Endodermal cell (in vitro differentiated cells): ENCODE measurements around the gene SPRR4. TPM values are rescaled to one million over a fixed set of nuclear protein-coding genes. Genes with fewer than 3 reads are reported as not detected.

Source experiments
- DNase-seq: peaks from one replicate; pipeline ENCODE4 v3.0.0-alpha.2; 2017
- H3K27ac ChIP-seq: 2 replicates; pipeline ENCODE4 v1.5.1; 2013; ENCODE audit warnings: mild to moderate bottlenecking, low read depth, low read length, moderate library complexity
- H3K27me3 ChIP-seq: 2 replicates; pipeline ENCODE4 v1.6.1; 2013; ENCODE audit warnings: mild to moderate bottlenecking, low read length, moderate library complexity; ENCODE audit not compliant: insufficient read depth, control insufficient read depth, poor library complexity, severe bottlenecking
- H3K36me3 ChIP-seq: 2 replicates; pipeline ENCODE4 v1.7.0; 2013; ENCODE audit warnings: mild to moderate bottlenecking, low read length, moderate library complexity; ENCODE audit not compliant: control insufficient read depth, insufficient read depth
- H3K4me1 ChIP-seq: one replicate; pipeline ENCODE4 v1.7.0; 2013; ENCODE audit warnings: low read length; ENCODE audit not compliant: control insufficient read depth, insufficient read depth
- H3K4me3 ChIP-seq: 2 replicates; pipeline ENCODE4 v1.5.1; 2013; ENCODE audit warnings: mild to moderate bottlenecking, low read length, moderate library complexity
- H3K9ac ChIP-seq: 2 replicates; pipeline ENCODE4 v1.6.1; 2013; ENCODE audit warnings: mild to moderate bottlenecking, low read length, moderate library complexity; ENCODE audit not compliant: poor library complexity, severe bottlenecking; ENCODE audit errors: extremely low read depth
- H3K9me3 ChIP-seq: 2 replicates; pipeline ENCODE4 v1.6.1; 2013; ENCODE audit warnings: mild to moderate bottlenecking, low read length, moderate library complexity; ENCODE audit not compliant: control insufficient read depth
- H3K27ac Mint-ChIP-seq: 2 replicates; pipeline ENCODE4 v1.8.0; 2020; ENCODE audit warnings: mixed read lengths
- H3K27me3 Mint-ChIP-seq: 2 replicates; pipeline ENCODE4 v1.8.0; 2021; ENCODE audit warnings: mild to moderate bottlenecking, mixed read lengths; ENCODE audit not compliant: insufficient read depth
- H3K36me3 Mint-ChIP-seq: 2 replicates; pipeline ENCODE4 v1.8.0; 2020; ENCODE audit warnings: low read depth, mixed read lengths
- H3K4me1 Mint-ChIP-seq: 2 replicates; pipeline ENCODE4 v1.8.0; 2020; ENCODE audit warnings: mixed read lengths
- H3K4me3 Mint-ChIP-seq: 2 replicates; pipeline ENCODE4 v1.8.0; 2020; ENCODE audit warnings: mild to moderate bottlenecking, moderate library complexity, mixed read lengths
- H3K9me3 Mint-ChIP-seq: 2 replicates; pipeline ENCODE4 v1.8.0; 2020; ENCODE audit warnings: mild to moderate bottlenecking, mixed read lengths
- CTCF ChIP-seq: fragments of 200-600 bp; sonication (generic); conservative IDR thresholded peaks from 2 replicates; pipeline ENCODE4 v1.5.0; 2021; ENCODE audit warnings: antibody characterized with exemption, mild to moderate bottlenecking
- WGBS, 2 experiments: methylation state at CpG; one replicate each; pipeline versions ENCODE4 v1.1.5 to v1.1.7; 2013; ENCODE audit warnings: missing lambda C conversion rate in 2 of 2, mixed read lengths in 1 of 2; ENCODE audit not compliant: insufficient coverage in 1 of 2, insufficient read length in 1 of 2; 5-methylcytosine and 5-hydroxymethylcytosine counted together
- total RNA-seq, 2 donors: library from RNA; stranded (reverse); fragmentation: NEBNext Ultra II Directional in 1 of 2; extraction: Animal tissue kit (Norgen Biotek cat#: 25700) in 1 of 2; gene quantifications; 2 replicates in 1 of 2; 3 replicates in 1 of 2; pipeline ENCODE4 v1.2.1, GENCODE V29; 2021

Gene SPRR4
- total RNA-seq, 2 donors from 2014 or later, result not detected

GRCh38 chr1:152928671-152929070 lies 41.8 kb upstream of the SPRR4 start:
- H3K9me3 ChIP-seq, result peaks cover 36% of the 10 kb centered on the region
- Mint-ChIP-seq H3K4me1 (no peaks in the 10 kb centered on the region), H3K4me3 (no peak overlapping the region), H3K9me3 (peaks cover 71% of the 10 kb centered on the region), H3K36me3 (no peaks in the 10 kb centered on the region), H3K27me3 (no peaks in the 10 kb centered on the region), H3K27ac (no peak overlapping the region)
- no peak overlapping the region for H3K27ac ChIP-seq
- H3K4me3 ChIP-seq, result no peak overlapping the region
- H3K27me3 ChIP-seq, result no peaks in the 10 kb centered on the region
- no peaks in the 10 kb centered on the region for H3K36me3 ChIP-seq
- TF ChIP-seq CTCF, result no peak
- DNase-seq, result no peak
- no peak overlapping the region for H3K9ac ChIP-seq
- no peaks in the 10 kb centered on the region for H3K4me1 ChIP-seq
- 87 to 100% methylated on average over 2 to 3 of the region's 3 CpGs for WGBS, 2 experiments

GRCh38 chr1:152932170-152932811 lies 38.2 kb upstream of the SPRR4 start:
- 59 to 80% methylated on average over 3 to 4 of the region's 4 CpGs for WGBS, 2 experiments
- H3K27me3 Mint-ChIP-seq, result no peaks in the 10 kb centered on the region
- Histone ChIP-seq H3K9me3 (peaks cover 36% of the 10 kb centered on the region), H3K4me3 (no peak overlapping the region), H3K27me3 (no peaks in the 10 kb centered on the region), H3K27ac (no peak overlapping the region), H3K9ac (no peak overlapping the region), H3K4me1 (no peaks in the 10 kb centered on the region), H3K36me3 (no peaks in the 10 kb centered on the region)
- TF ChIP-seq CTCF, result no peak
- DNase-seq, result no peak
- H3K27ac Mint-ChIP-seq, result no peak overlapping the region
- no peak overlapping the region for H3K4me3 Mint-ChIP-seq
- no peaks in the 10 kb centered on the region for H3K4me1 Mint-ChIP-seq
- H3K36me3 Mint-ChIP-seq, result no peaks in the 10 kb centered on the region
- H3K9me3 Mint-ChIP-seq, result peaks cover 70% of the 10 kb centered on the region

GRCh38 chr1:152933196-152933595 lies 37.3 kb upstream of the SPRR4 start:
- Mint-ChIP-seq H3K27me3 (no peaks in the 10 kb centered on the region), H3K4me3 (no peak overlapping the region), H3K27ac (no peak overlapping the region), H3K9me3 (peaks cover 68% of the 10 kb centered on the region), H3K36me3 (no peaks in the 10 kb centered on the region), H3K4me1 (no peaks in the 10 kb centered on the region)
- H3K27me3 ChIP-seq, result no peaks in the 10 kb centered on the region
- no peak overlapping the region for H3K27ac ChIP-seq
- 56 to 69% methylated on average over 2 of the region's 2 CpGs for WGBS, 2 experiments
- TF ChIP-seq CTCF, result no peak
- H3K4me1 ChIP-seq, result no peaks in the 10 kb centered on the region
- no peak overlapping the region for H3K9ac ChIP-seq
- DNase-seq, result no peak
- no peaks in the 10 kb centered on the region for H3K36me3 ChIP-seq
- peaks cover 34% of the 10 kb centered on the region for H3K9me3 ChIP-seq
- no peak overlapping the region for H3K4me3 ChIP-seq
